Measurements from ENCODE around the gene IGFLR1.
A peak's percentile ranks its signal among the peaks of the same experiment; 100 is the strongest.

IGFLR1 gene

DNA sequence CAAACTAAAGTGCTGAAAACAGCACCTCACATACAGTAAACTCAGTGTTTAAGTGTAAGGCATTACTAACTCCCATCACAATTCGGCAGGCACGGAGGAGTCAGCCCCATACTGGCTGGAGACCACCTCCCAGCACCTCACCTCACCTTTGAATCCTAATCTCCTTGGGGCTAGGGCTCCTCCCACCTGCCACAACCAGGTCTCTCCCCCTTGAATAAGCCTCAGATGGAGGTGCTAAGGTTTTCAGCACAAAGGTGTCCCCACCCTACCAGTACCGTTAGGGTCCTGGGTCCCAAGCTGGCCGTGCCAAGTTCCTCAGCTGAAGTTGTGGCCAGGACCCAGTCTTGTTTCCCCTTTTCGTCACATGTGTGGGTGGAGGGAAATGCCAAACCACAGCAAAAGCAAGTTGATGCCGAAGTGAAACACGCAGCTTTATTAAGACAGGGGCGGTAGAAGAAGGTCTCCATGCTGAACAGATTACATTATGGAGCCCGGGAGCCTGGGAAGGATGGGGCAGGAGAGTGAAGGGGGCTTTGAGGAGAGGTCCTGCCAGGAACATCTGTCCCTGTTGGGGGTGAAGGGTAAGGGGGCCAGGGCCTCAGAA, at the start of gene IGFLR1:
Gene IGFLR1, minus strand, starts transcription at position 332 of the 604 bp plus-strand sequence. CDS start 1,272 bp downstream, outside the sequence.
- DNase-seq, result no peak

DNA sequence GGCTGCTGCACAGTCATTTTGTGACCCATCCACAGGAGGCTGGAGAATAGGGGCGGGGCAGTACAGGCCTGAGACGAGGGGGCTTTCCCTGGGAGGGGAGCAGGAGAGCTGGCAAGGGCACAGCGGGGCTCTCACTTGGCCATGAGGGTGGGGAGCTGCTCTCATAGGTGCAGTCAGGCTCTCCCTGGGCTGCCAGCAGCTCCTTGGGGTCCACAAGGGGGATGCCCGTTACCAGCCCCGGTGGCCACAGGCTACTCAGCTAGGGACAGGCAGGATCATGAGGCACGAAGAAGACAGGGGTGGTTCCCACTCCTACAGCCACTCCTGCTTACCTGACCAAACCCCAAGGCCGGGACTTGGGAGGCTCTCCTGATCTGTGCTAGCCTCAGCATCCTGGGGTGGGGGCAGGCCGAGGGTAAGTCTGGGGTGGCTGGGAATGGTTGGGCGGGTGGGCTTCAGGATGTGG, 49.6 kb upstream of the IGFLR1 start:
- no peak for DNase-seq

- peak; percentile 21 for DNase-seq
Measured at GRCh38 chr19:35790981-35791813, 48.9 kb upstream of the IGFLR1 start.

GRCh38 chr19:35789978-35790944, 48.0 kb upstream of the IGFLR1 start:
- no peak for DNase-seq

GRCh38 chr19:35789195-35789977, 47.1 kb upstream of the IGFLR1 start:
- DNase-seq, result no peak

DNA sequence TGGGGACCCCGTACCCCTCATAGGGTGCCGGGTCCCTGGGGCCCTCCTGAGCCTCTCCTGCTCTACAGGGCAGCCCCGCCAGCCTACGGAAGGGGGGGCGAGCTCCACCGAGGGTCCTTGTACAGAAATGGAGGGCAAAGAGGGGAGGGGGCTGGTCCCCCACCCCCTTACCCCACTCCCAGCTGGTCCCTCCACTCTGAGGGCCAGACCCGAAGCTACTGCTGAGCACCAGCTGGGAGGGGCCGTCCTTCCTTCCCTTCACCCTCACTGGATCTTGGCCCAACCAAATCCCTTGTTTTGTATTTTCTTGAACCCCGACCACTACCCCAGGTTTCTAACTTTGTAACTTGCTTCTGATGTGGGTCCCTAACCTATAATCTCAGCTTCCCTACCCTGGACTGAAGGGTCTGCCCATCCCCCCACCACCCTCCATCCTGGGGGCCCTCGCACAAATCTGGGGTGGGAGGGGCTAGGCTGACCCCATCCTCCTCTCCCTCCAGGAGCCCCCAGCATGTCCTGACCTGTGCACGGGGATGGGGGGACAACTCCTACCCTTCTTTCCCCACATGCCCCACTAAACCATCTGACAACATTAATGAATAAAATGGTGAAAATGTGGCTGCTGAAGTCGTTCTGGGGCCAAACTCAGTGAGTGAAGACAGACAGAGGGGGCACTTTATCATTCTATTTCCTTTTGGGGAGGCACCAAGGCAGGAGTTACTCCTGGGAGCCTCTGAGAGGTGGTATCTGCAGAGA, 46.1 kb upstream of the IGFLR1 start:
- DNase-seq, result no peak

- DNase-seq, result no peak
Measured at GRCh38 chr19:35787227-35787799, 45.1 kb upstream of the IGFLR1 start.

DNA sequence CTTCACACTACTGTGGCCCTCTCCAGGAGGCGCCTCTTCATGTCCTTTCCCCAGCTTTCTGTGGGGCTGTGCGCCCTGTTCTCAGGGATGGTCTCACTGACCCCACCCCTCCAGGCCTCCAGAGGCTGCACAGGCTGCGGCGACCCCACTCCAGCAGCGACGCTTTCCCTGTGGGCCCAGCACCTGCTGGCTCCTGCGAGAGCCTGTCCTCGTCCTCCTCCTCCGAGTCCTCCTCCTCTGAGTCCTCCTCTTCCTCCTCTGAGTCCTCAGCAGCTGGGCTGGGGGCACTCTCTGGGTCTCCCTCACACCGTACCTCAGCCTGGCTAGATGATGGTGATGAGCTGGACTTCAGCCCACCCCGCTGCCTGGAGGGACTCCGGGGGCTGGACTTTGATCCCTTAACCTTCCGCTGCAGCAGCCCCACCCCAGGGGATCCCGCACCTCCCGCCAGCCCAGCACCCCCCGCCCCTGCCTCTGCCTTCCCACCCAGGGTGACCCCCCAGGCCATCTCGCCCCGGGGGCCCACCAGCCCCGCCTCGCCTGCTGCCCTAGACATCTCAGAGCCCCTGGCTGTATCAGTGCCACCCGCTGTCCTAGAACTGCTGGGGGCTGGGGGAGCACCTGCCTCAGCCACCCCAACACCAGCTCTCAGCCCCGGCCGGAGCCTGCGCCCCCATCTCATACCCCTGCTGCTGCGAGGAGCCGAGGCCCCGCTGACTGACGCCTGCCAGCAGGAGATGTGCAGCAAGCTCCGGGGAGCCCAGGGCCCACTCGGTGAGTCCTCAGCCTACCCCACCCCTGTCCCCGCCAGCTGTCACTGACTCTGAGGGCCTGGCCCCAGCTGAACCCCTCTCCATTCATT, 44.3 kb upstream of the IGFLR1 start:
- no peak for DNase-seq

DNA sequence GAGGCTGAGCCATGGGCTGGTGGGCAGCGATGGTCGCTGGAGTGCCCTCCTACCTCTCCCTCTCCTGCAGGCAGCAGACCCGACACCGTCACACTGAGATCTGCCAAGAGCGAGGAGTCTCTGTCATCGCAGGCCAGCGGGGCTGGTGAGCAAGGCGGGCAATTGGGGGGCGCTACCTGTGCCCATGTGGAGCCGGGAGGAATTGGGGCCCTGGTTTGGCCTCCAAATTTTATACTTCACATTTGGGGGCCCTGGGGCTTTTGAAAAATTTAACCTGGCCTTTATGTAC, 43.0 kb upstream of the IGFLR1 start:
- no peak for DNase-seq

DNA sequence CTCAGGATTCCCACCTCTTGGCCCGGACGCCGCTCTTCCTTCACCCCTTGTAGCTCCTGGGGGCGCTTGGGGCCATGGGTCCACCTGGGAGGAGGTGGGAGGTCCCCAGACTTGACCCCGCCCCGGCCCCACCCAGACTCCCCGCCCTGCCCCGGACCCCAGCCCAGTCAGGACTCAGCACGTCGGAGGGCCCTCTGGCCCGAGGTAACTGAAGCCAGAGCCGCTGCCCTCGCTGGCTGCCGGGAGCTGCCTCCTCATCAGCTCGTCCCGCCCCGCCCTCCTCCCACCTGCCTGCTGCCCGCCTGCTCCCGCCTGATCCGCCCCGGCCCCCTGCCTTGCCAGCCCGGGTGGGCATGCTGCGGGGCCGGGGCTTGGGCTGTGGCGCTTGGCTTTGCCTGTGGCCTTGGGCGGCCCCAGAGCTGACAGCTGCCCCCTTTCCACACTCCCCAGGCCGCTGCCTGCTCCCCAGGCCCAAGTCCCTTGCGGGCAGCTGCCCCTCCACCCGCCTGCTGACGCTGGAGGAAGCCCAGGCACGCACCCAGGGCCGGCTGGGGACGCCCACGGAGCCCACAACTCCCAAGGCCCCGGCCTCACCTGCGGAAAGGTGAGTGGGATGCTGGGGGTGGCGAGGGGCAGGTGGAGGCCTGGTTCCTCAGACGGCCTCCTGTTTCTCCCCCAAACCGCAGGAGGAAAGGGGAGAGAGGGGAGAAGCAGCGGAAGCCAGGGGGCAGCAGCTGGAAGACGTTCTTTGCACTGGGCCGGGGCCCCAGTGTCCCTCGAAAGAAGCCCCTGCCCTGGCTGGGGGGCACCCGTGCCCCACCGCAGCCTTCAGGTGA, 42.5 kb upstream of the IGFLR1 start:
- no peak for DNase-seq

DNA sequence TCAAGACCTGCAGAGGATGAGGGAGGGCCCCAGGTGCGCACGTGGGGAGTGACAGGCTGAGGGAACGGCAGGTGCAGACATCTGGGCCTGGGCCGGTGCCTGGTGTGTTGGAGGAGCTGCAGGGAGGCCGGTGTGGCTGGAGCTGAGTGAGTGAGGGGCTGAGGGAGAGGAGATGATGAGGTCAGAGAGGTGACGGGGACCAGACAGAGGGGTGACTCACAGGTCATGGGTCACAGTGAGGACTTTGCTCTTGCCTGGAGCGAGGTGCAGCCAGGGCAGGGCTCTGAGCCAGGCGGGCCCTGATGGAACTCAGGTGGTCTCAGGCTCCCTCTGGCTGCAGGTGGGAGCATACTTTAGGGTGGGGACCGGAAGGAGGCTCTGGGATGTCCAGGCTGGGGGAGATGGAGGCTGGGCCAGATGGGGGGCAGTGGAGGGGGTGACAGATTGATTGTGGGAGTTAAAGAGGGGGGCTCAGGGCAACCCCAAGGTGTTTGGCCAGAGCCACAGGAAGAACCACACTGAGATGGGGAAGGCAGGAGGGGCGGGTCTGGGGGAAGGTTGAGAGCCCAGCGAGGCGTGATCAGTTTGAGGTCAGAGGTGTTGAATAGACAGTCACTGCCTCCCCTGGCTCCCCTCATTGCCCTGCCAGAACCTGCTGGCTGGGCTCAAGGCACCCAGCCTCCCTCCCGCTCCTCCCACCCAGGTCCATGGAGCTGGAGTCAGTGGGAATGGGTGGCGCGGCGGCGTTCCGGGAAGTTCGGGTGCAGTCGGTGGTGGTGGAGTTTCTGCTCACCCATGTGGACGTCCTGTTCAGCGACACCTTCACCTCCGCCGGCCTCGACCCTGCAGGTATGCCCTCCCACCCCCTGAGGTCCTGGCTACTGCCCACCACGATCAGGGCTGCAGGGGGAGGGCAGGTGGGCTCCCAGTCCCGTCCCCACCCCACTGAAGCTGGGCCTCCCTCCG, 41.5 kb upstream of the IGFLR1 start:
- DNase-seq, result no peak

DNA sequence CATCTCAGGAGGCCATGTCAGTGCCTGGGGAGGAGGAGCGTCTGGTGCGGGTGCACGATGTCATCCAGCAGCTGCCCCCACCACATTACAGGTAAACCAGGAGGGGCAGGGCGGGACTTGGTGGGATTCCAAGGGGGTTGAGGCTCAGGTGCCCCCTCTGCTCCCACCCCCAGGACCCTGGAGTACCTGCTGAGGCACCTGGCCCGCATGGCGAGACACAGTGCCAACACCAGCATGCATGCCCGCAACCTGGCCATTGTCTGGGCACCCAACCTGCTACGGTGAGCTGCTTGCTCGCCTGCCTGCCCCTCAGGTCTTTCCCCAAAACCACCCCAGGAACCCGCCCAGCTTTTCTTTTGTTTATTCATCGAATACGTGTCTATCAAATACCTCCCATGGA, 40.3 kb upstream of the IGFLR1 start:
- no peak for DNase-seq

- no peak for DNase-seq
Measured at GRCh38 chr19:35781650-35782049, 39.4 kb upstream of the IGFLR1 start.

GRCh38 chr19:35780717-35781116, 38.5 kb upstream of the IGFLR1 start:
- DNase-seq, result no peak

- DNase-seq, result no peak
Measured at GRCh38 chr19:35780058-35780457, 37.8 kb upstream of the IGFLR1 start.

GRCh38 chr19:35779033-35779432, 36.8 kb upstream of the IGFLR1 start:
- DNase-seq, result no peak

DNA sequence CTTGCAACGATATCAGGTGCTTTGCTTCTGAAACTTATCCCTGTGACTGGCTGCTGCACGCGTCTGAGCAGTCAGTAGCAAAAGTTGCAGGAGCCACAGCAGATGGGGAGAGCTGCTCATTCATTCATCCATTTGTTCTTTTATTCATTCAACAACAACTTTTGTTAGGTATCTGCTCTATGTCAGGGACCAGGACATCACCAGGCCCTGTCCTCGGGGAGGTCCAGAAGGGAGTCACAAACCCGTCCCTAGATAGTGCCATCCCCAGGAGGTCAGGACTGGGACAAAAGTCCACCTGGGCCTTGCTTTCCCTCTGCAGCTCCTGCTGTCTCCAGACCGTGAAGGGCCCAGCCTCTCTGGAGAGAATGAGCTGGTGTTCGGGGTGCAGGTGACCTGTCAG, 35.7 kb upstream of the IGFLR1 start:
- no peak for DNase-seq

Data from DMS79 (cell line).